ENCODE data around the gene RAB7B. TPM values are rescaled to one million over a fixed set of nuclear protein-coding genes. Genes with fewer than 3 reads are reported as not detected.

Gene RAB7B
- total and polyA plus RNA-seq, 2 of the 13 experiments (the other 11 are each of a cell fraction or from before 2014, with no cell fraction given), result 0.05 to 0.46 TPM

GRCh38 chr1:206048582-206048981, 45.4 kb upstream of the RAB7B start (continued):
- TF ChIP-seq BRF2 (CRISPR knock-in tag; IDR thresholded peaks at IDR 0.05), result no peak
- TF ChIP-seq SOX6 (IDR thresholded peaks at IDR 0.05), result no peak
- peak; percentile 64; the same call in 1 of the 2 replicates for TF ChIP-seq SOX6 (CRISPR knock-in tag; IDR thresholded peaks at IDR 0.05)
- TF ChIP-seq PAX8 (CRISPR knock-in tag; IDR thresholded peaks at IDR 0.05; ENCODE audit: borderline replicate concordance), result no peak
- TF ChIP-seq ZNF281 (CRISPR knock-in tag; IDR thresholded peaks at IDR 0.05; ENCODE audit: borderline replicate concordance), result 0 out of 2 replicates have a peak, but pooled peaks have one; percentile 49
- no peak for TF ChIP-seq RNF2 (conservative IDR thresholded peaks at IDR 0.05; ENCODE audit: low read depth)
- no peak for TF ChIP-seq PRDM4 (CRISPR knock-in tag; IDR thresholded peaks at IDR 0.05; ENCODE audit: borderline replicate concordance)
- no peak for TF ChIP-seq MATR3 (CRISPR knock-in tag; IDR thresholded peaks at IDR 0.05)
- TF ChIP-seq ZNF766 (CRISPR knock-in tag; IDR thresholded peaks at IDR 0.05; ENCODE audit: borderline replicate concordance), result no peak
- TF ChIP-seq ZNF777 (CRISPR knock-in tag; IDR thresholded peaks at IDR 0.05), result no peak
- TF ChIP-seq ZNF10 (CRISPR knock-in tag; IDR thresholded peaks at IDR 0.05; ENCODE audit: borderline replicate concordance, low read depth), result no peak
- TF ChIP-seq ZNF543 (CRISPR knock-in tag; IDR thresholded peaks at IDR 0.05), result no peak
- no peak for TF ChIP-seq U2AF1 (optimal IDR thresholded peaks at IDR 0.05; ENCODE audit: low read depth, low read length)
- no peak for TF ChIP-seq ZNF841 (CRISPR knock-in tag; IDR thresholded peaks at IDR 0.05; ENCODE audit: borderline replicate concordance)
- peak; percentile 47; the same call in 1 of the 2 replicates for TF ChIP-seq ZGPAT (CRISPR knock-in tag; IDR thresholded peaks at IDR 0.05)
- no peak for TF ChIP-seq TOPORS (CRISPR knock-in tag; IDR thresholded peaks at IDR 0.05)
- TF ChIP-seq TCF12 (IDR thresholded peaks at IDR 0.05), result no peak
- TF ChIP-seq TCF12 (CRISPR knock-in tag; IDR thresholded peaks at IDR 0.05), result no peak
- TF ChIP-seq ERF (CRISPR knock-in tag; IDR thresholded peaks at IDR 0.05), result 0 out of 2 replicates have a peak, but pooled peaks have one; percentile 34
- TF ChIP-seq PTBP1 (IDR thresholded peaks at IDR 0.05; ENCODE audit: low read depth, low read length, poor library complexity, severe bottlenecking), result no peak
- TF ChIP-seq ZNF383 (CRISPR knock-in tag; IDR thresholded peaks at IDR 0.05; ENCODE audit: borderline replicate concordance), result no peak
- peak; percentile 91 for TF ChIP-seq GATAD2A (CRISPR knock-in tag; IDR thresholded peaks at IDR 0.05)
- TF ChIP-seq ZNF781 (CRISPR knock-in tag; IDR thresholded peaks at IDR 0.05; ENCODE audit: borderline replicate concordance, not compliant biosample characterization), result no peak
- no peak for TF ChIP-seq ARHGAP35 (CRISPR knock-in tag; IDR thresholded peaks at IDR 0.05; ENCODE audit: borderline replicate concordance)
